Epithelial cell of alveolus of lung (primary cell): ENCODE measurements around the gene STIP1. TPM values are rescaled to one million over a fixed set of nuclear protein-coding genes. Genes with fewer than 3 reads are reported as not detected.

ENCODE experiments used
- total RNA-seq: library from RNA; depleted of rRNA; stranded (reverse); fragments of >200 nt; gene quantifications from 2 replicates; pipeline ENCODE4 v1.2.1, GENCODE V29; 2015

STIP1 gene
- 138 and 185 TPM in 2 replicates for total RNA-seq

GRCh38 chr11:64185693-64186491 lies at the start of gene STIP1:
STIP1 (plus strand) TSS chr11:64186171; CDS start chr11:64186262, 91 bp downstream.

GRCh38 chr11:64165842-64166635 lies 19.9 kb upstream of the STIP1 start, which contains the start of gene MACROD1:
MACROD1 (minus strand) TSS chr11:64166113; CDS start chr11:64165994, 119 bp downstream.

GRCh38 chr11:64206457-64207255 lies 20.7 kb downstream of the STIP1 start, which contains the start of gene FERMT3:
FERMT3 (plus strand) TSS chr11:64206721; CDS start chr11:64207365, 644 bp downstream.

GRCh38 chr11:64225608-64226506 lies 39.9 kb downstream of the STIP1 start, which contains the start of the genes NUDT22 and TRPT1:
NUDT22 (plus strand) TSS chr11:64226274; CDS start chr11:64226653, 379 bp downstream.
TRPT1 (minus strand) TSS chr11:64226186; CDS start chr11:64225860, 326 bp downstream.

GRCh38 chr11:64230171-64230984 lies 44.4 kb downstream of the STIP1 start, which contains the start of gene DNAJC4:
DNAJC4 (plus strand) TSS chr11:64230548; CDS start chr11:64230855, 307 bp downstream.

GRCh38 chr11:64233913-64234586 lies 48.1 kb downstream of the STIP1 start, which contains the start of gene VEGFB:
VEGFB (plus strand) TSS chr11:64234584; CDS start chr11:64234834, 250 bp downstream.

GRCh38 chr11:64240435-64241240 lies 54.7 kb downstream of the STIP1 start, which contains the start of gene FKBP2:
FKBP2 (plus strand) TSS chr11:64241095; CDS start chr11:64242388, 1,293 bp downstream.

GRCh38 chr11:64246871-64247728 lies 61.1 kb downstream of the STIP1 start, which contains the start of gene PPP1R14B:
PPP1R14B (minus strand) TSS chr11:64246943; CDS start chr11:64246673, 270 bp downstream.

GRCh38 chr11:64251016-64251752 lies 65.2 kb downstream of the STIP1 start, which contains the start of gene PLCB3:
PLCB3 (plus strand) TSS chr11:64251530; CDS start chr11:64251650, 120 bp downstream.

Other genes with a start within 250 kb of the STIP1 start
- gene NAA40, start 247.2 kb upstream of the STIP1 start, total RNA-seq: 7.0 and 12.5 TPM in 2 replicates
- gene COX8A, start 211.6 kb upstream of the STIP1 start, total RNA-seq: 346 and 593 TPM in 2 replicates
- gene OTUB1, start 199.7 kb upstream of the STIP1 start, total RNA-seq: 111 and 141 TPM in 2 replicates
- gene FLRT1, start 150.2 kb upstream of the STIP1 start, total RNA-seq: 0.26 and 0.56 TPM in 2 replicates
- gene MACROD1, start 20.1 kb upstream of the STIP1 start, total RNA-seq: 18.4 and 41.7 TPM in 2 replicates
- 3.6 and 8.5 TPM in 2 replicates for gene FERMT3, start 20.6 kb downstream of the STIP1 start, total RNA-seq
- 64.4 and 82.9 TPM in 2 replicates for gene TRPT1, start 40.0 kb downstream of the STIP1 start, total RNA-seq
- 39.0 and 63.1 TPM in 2 replicates for gene NUDT22, start 40.1 kb downstream of the STIP1 start, total RNA-seq
- 18.0 and 40.4 TPM in 2 replicates for gene DNAJC4, start 44.4 kb downstream of the STIP1 start, total RNA-seq
- 48.2 and 62.8 TPM in 2 replicates for gene VEGFB, start 48.4 kb downstream of the STIP1 start, total RNA-seq
- gene FKBP2, start 54.9 kb downstream of the STIP1 start, total RNA-seq: 33.4 and 79.1 TPM in 2 replicates
- 78.9 and 300 TPM in 2 replicates for gene PPP1R14B, start 60.8 kb downstream of the STIP1 start, total RNA-seq
- 22.6 and 29.1 TPM in 2 replicates for gene PLCB3, start 65.4 kb downstream of the STIP1 start, total RNA-seq
- 106 and 169 TPM in 2 replicates for gene BAD, start 98.5 kb downstream of the STIP1 start, total RNA-seq
- 20.8 and 33.3 TPM in 2 replicates for gene GPR137, start 99.7 kb downstream of the STIP1 start, total RNA-seq
- gene KCNK4, start 105.1 kb downstream of the STIP1 start, total RNA-seq: not detected in 2 replicates
- not detected in 2 replicates for gene CATSPERZ, start 114.2 kb downstream of the STIP1 start, total RNA-seq
- 35.4 and 38.3 TPM in 2 replicates for gene ESRRA, start 119.4 kb downstream of the STIP1 start, total RNA-seq
- 318 and 364 TPM in 2 replicates for gene TRMT112, start 131.4 kb downstream of the STIP1 start, total RNA-seq
- gene PRDX5, start 131.9 kb downstream of the STIP1 start, total RNA-seq: 293 and 486 TPM in 2 replicates
- gene CCDC88B, start 154.0 kb downstream of the STIP1 start, total RNA-seq: 1.0 and 1.8 TPM in 2 replicates
- 23.2 and 38.4 TPM in 2 replicates for gene RPS6KA4, start 173.0 kb downstream of the STIP1 start, total RNA-seq